GM18870 (cell line): ENCODE data around the gene FARP1.
A peak's percentile ranks its signal among the peaks of the same experiment; 100 is the strongest.

Experiments
- ATAC-seq: cut with Tn5 transposase; IDR thresholded peaks from one replicate; pipeline ENCODE4 v1.9.1; 2021; ENCODE audit warnings: moderate library complexity; ENCODE audit not compliant: unreplicated experiment

The FARP1 gene

GRCh38 chr13:98142380-98143156, at the start of gene FARP1:
TSS of gene FARP1 (plus strand) at chr13:98143094. CDS start at chr13:98213243, 70,149 bp downstream.
- no peak for ATAC-seq

DNA sequence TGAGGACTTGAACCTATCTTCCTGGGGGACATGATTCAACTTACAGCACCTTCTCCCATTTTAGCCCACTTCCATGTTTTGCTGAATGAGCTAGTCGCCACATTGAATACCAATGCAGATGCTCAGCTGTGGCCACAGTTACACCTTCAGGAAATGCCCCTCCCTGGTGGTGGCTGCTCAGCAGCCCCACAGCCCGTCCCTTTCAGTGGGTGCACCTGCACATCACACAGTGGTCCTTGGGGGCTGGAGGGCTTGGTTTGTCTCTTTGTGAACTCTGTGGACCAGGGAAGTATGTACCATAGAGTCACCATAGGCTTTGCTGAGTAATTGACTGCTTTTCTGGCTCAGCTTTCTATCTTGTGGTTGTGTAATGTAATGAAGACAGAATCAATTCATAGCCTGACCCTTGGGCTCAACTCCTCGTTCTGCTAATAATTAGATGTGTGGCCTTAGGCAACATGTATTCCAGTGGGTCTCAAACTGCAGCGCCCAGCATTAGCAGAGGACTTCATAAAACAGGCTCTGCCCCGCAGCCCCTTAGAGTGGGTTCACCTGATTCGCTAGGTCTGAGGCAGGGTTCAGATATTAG, 48.1 kb upstream of the FARP1 start:
- ATAC-seq, result no peak

DNA sequence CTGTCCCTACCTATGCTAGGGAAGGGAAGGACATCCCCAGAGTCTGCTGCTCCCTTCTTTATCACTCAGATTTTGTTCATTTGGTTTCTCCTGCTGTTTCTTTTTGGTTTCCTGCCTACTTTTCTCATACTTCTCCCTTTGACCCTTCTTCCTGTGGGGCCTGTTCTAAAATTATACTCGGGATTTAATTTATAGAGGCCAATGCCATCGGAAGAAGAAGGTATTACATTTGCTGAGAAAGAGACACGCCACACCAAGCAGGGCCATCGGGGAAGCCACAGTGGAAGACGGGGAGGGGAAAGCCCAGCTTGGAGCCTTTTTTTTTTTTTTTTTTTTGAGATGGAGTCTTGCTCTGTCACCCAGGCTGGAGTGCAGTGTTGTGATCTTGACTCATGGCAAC, 46.8 kb upstream of the FARP1 start:
- no peak for ATAC-seq

GRCh38 chr13:98097749-98098148, 45.1 kb upstream of the FARP1 start:
- ATAC-seq, result no peak

DNA sequence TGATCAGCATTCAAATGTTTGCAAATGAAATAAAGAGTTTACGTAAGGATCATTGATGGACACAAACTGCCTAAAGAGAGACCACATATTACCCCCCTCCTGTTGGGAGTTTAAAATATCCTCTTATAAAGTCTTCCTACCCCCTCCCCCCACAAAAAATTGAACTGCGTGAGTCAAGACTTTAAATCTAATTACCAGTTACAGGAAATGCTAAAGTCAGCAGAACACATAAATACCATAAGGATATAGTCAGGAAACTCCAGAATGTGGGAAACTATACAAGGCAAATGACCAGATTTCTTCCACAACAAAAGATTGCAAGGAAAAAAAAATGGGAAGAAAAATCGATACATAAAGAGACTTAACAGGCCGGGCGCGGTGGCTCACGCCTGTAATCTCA, 44.4 kb upstream of the FARP1 start:
- no peak for ATAC-seq

DNA sequence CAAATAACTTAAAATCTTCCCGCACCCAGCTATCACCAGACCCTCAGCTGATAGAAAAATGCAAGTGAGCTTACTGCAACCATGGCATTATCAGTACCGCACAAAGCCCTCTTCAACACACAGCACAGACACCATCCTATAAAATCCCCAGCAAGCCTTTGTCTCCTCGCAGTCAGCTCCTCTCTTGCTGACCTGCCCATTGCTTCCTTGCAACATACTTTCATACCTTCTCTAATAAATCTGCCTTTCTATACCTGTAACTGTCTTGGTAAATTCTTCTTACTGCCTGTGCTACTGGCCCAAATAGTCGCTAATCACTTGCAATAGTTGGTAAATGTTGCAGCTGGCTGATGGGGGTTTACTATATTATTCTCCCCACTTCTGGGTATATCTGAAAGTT, 43.3 kb upstream of the FARP1 start:
- ATAC-seq, result no peak

DNA sequence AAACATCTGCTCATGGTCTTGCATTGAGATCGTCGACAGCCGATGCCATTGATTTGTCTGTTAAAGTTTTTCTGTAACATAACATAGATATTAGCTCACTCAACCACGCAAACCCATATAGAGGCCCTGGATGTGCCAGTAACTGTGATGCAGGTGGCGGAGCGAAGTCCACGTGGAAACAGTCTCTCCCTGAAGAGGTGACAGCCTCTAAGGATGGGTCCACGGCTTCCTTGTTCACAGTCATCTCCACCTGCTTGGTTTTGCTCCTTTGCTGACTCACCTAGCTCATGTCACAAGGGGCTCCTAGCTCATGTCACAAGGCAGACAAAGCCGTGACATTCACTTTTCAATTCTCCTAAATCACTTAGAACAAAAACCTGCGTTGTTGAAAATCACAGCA, 42.4 kb upstream of the FARP1 start:
- no peak for ATAC-seq

DNA sequence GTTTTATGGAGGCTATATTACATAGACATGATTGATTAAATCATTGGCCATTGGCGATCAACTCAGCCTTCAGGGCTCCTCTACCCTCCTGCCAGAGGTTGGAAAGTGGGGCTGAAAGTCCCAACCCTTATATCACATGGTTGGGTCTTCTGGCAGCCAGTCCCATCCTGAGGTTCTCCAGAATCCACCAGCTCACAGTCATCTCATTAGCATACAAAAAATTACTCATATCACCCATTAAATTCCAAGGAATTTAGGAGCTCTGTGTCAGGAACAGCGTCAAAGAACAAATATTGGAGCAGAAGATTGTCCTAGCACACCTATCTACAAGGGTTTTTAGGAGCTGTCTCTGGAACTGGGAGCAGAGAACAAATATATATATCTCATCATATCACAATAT, 39.4 kb upstream of the FARP1 start:
- ATAC-seq, result no peak

DNA sequence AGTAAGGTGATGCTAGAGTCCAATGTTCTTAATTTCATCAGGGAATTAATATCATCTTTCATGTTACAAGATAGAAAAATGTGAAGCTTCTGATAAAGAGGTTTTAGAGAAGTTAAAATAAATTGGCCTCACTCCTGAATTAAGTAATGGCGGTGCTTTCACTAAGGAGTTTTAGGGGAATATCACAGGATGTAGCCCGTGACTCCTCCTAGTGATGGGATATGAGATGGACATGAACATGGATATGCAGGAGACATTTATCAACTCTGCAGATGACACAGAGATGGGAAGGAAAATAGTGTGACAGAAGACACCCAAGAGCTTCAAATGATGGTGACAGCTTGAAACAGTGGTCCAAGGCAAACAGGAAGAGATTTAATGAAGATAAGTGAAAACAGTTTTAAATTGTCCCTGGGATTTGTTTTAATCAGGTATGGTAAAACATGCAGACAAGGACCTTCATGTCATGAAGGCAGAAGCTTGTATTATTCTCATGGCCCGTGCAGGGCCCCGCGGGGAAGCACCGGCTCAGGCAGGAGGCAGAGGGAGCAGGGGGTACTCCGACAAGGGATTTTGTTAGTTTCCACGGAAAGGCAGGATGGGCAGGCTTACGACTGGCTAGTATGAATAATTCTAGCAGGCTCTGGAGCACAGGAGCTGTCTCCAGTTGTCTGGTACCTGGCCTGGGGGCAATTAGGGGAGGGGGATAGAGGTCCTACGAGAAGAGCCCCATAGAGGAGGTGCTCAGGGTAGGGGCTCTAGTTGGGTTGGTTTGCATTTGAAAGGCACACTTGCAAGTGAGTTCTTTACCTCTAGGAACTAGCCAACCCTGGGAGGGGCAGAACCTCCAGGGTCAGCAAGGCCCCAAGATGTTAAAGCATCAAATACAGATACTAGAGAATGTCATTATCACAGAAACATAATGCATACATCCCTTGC, 38.7 kb upstream of the FARP1 start:
- no peak for ATAC-seq

DNA sequence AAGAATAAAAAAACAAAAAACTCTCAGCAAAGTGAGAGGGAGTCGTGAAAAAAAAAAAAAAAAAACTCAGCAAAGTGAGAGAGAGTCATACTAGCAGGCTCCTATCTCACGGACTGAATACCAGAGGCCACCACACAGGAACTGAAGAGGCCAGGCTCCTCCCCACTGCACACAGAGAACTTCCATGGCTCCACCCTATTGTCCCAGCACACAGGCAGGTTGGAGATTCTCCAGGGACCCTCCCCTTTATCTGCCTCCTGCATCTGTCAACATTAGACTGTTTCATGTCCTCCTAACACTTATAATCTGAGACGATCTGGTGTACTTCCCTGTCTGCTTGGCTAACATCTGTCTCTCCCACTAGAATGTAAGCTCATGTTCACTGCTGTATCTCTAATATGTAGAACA, 37.0 kb upstream of the FARP1 start:
- ATAC-seq, result no peak

GRCh38 chr13:98108341-98108740, 34.6 kb upstream of the FARP1 start:
- no peak for ATAC-seq

- no peak for ATAC-seq
These were observed 33.6 kb upstream of the FARP1 start for GRCh38 chr13:98109226-98109853.

DNA sequence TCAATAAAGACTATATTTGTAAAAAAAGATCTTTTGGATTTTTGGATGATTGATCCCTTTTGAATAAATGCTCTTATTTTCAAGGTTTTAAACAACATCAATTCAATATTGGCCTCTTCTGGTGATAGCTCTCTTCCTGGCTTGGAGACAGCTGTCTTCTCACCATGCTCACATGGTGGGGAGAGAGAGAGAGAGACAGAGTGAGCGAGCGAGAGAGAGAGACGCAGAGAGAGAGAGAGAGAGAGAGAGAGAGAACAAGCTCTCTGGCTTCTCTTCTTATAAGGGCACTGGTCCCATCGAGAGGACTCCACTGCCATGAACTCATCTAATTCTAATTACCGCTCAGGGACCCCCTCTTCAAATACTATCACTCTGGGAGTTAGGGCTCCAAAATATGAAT, 32.1 kb upstream of the FARP1 start:
- no peak for ATAC-seq

- no peak for ATAC-seq
These were observed 31.5 kb upstream of the FARP1 start for GRCh38 chr13:98111168-98112098.

- ATAC-seq, result no peak
These were observed 30.4 kb upstream of the FARP1 start for GRCh38 chr13:98112456-98112855.

DNA sequence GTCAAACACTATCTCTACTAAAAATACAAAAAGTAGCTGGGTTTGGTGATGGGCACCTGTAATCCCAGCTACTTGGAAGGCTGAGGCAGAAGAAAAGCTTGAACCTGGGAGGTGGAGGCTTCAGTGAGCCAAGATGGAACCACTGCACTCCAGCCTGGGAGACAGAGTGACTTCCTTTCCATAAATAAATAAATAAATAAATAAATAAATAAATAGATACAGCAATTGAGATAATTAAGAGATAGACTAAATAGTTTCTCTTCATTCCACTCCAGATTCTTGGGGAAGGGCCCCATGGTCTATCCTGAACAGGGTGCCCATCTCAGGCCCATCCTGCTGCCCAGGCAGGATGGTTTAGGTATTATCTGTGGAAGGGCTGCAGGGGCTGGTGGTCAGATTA, 24.0 kb upstream of the FARP1 start:
- no peak for ATAC-seq

DNA sequence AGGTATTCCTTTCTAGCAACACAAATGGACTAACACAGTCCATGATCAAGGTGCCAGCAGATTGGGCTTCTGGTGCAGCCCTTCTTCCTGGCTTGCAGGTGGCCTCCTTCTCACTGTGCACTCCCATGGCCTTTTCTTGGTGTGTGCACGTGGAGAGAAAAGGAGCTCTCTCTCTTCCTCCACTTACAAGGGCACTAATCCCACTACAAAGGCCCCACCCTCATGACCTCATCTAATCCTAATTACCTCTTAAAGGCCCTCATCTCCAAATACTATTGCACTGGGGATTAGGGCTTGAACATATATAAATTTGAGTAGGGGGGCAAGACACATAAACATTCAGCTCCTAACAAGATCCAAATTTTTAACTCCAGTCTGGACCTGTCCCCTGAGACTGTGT, 19.7 kb upstream of the FARP1 start:
- no peak for ATAC-seq

DNA sequence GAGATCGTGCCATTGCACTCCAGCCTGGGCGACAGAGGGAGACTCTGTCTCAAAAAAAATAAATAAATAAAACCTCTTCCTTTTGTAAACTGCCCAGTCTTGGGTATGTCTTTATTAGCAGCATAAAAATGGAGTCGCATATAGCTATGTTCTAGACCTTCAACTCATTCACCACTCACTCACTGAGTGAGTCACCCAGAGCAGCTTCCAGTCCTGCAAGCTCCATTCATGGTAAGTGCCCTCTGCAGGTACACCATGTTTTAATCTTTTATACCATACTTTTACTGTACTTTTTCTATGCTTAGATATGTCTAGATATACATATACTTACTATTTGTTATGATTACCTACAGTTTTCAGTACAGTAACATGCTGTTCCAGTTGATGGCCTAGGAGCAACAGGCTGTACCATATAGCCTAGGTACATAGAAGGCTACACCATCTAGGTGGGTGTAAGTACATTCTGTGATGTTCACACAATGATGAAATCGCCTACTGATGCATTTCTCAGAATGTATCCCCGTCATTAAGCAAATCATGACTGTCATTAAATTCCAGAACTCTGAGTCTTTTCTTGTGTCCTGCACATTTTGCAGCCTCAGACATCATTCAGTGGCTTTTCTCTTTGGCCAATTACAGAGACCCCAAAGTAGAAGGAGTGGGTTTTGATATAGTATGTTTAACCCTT, 13.7 kb upstream of the FARP1 start:
- ATAC-seq, result no peak

DNA sequence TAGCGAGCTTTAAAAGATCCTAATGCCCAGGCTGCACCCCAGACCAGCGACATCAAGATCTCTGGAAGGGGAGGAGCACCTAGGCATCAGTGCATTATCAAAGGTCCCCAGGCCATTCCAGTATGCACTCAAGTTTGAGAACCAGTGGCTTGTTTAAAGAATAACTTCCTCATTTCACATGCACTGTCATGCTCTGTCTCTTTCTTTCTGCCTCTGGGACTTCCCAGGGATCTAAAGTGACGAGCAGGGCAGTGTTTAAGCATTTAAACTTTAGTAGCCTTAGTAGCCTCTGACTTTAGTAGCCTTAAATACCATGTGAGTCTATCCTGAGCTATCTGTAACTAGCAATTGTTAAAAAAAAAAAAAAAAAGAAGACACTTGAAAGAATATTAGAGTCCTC, 8.9 kb upstream of the FARP1 start:
- ATAC-seq, result peak; percentile 96

GRCh38 chr13:98134901-98135300, 8.0 kb upstream of the FARP1 start:
- ATAC-seq, result no peak
